Hematopoietic multipotent progenitor cell treated with erythropoietin and hydrocortisone succinate and interleukin-3 and kit ligand, for 6 days (in vitro differentiated cells): ENCODE measurements around the gene ACSS3.
"Not testable (repeated sequence)": the region's sequence is repeated elsewhere in the genome, so short reads cannot be mapped to it uniquely, and the experiment has no call there.

Experiments
- DNase-seq: peaks from one replicate; pipeline ENCODE4 v3.0.0-alpha.2; 2015

The ACSS3 gene

DNA sequence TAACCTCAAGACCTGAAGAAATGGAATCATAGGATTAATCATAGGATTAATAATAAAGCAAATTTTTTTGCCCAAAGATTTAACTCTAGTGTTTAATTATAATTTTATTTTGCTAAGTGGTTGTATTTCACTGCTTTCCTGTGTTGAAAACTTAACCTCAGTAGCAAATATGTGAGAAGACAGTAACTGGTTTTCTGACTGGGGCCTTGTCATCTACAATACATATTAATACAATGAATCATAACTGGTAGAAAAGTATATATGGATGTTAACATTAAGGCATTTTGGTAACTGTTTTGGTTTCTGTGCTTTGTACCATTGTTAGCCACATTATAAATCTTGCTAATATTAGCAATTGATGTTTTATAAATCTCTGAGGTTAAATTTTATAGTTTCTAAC lies 92.2 kb downstream of the ACSS3 start:
- no peak for DNase-seq

DNA sequence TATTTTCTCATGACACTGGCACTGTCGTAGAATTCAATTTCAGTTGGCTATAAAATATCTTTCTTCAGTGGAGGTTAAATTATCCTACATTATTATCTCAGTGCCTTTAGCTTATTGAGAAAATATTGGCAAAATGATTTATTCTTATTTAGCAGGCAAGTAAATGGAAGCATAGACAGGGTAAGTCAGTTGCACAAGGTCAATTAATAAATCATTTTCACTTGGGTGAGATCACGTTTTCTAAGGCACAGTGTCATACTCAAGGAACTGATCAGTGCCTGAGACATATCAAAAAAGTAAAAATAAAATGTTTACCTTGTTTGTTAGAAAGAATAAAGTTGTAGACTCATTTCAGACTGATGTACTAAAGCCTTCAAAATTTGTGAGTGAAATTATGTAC lies 95.0 kb downstream of the ACSS3 start:
- DNase-seq = no peak

DNA sequence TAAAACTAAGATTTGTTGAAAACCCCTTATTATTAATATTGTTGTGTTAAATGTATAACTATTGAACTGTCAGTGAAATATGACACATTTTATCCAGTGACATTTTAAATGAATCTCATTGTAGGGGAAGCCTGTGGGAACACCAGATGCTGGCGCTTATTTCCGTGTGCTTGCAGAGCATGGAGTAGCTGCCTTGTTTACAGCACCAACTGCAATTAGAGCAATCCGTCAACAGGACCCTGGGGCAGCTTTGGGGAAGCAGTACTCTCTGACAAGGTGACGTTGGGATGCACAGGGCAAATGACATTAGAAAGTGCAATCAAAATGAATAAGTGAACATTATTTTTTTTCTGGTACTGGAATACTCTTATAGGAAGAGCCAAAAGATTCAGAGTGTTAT lies 96.8 kb downstream of the ACSS3 start:
- DNase-seq = no peak

DNA sequence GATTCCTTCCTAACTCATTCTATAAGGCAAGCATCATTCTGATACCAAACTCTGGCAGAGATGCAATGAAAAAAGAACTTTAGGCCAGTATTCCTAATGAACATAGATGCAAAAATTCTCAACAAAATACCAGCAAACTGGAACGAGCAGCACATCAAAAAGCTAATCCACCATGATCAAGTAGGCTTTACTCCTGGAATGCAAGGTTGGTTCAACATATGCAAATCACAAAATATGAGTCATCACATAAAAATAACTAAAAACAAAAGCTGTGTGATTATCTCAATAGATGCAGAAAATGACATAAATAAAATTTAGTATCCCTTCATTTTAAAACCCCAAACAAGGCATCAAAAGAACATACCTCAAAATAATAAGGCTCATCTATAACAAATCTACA lies 98.9 kb downstream of the ACSS3 start:
- DNase-seq = no peak

DNA sequence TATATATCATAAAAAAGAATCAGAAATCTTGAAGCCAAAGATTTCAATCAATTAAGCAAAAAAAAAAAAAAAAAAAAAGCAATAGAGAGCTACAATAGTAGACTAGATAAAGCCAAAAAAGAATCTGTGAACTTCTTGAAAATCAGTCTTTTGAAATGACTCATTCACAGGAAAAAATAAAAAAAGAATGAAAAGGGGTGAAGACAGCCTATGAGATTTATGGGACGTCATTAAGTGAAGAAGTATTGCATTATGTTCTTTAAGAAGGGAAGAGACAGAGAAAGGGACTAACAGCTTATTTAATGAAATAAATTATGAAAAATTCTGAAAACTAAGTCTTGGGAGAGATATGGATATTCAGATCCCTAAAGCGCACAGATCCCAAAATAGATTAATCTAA lies 103.8 kb downstream of the ACSS3 start:
- DNase-seq = no peak

DNA sequence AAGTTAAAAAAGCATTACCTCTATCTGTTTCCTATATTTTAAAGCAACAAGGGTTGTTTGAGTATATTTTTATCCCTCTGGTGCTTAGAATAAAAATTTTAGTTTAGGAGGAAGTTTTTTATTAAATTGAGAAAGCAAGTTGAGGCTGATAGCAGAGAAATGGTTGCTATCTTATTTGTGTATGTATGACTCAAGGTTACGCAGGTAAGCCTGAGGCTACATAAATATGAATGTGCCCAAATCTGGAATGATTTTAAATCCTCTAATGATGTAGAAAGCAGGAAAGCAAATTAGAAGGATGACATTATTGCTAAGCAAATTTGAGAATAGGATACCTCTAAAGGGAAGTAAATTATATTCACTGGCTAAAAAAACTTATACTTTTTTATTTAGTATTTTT lies 109.8 kb downstream of the ACSS3 start:
- no peak for DNase-seq

DNA sequence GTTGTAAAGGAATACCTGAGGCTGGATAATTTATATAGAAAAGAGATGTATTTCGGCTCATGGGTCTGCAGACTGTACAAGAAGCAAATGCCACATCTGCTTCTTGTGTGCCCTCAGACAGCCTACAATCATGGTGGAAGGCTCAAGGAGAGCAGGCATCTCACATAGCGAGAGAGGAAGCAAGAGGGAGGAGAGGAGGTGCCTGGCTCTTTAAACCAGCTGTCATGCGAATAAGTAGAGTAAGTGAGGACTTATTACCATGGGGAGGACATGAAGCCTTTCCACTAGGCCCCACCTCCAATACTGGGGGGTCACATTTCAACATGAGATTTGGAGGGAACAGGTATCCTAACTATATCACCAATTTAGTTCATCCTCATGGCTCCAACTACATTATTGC lies 118.7 kb downstream of the ACSS3 start:
- no peak for DNase-seq

DNA sequence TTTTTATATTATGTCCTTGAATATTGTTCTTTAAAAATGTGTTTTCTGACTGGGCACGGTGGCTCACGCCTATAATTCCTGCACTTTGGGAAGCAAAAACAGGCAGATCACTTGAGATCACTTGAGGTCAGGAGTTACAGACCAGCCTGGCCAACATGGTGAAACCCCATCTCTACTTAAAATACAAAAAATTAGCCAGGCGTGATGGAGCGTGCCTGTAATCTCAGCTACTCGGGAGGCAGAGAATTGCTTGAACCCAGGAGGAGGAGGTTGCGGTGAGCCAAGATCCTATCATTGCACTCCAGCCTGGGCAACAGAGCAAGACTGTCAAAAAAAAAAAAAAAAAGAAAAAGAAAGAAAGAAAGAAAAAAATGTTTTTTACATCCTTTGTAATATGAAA lies 122.7 kb downstream of the ACSS3 start:
- not testable (repeated sequence) for DNase-seq

DNA sequence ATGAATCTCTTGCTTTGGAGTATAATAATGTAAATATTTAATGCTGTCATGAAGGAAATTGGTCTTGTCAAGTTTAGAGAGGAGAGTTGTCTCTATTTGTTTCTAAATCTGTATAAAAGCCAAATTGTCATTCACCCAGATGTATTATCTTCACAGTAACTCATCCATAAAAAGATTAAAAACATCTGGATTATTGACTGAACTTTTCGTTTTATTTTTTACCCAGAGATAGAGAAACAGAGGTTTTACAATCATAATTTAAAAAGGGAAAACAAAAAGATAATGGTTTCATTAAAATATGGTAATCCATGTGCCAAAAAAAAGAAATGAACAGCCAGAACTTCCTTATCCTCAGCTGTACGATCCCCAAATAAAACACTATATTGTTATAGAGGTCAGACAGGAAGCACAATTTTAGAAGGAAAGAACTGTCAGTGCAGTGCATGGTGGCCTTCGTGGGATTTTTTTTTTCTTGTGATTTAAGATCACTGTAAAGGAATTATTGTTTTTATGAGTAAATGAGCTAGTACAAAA lies 125.9 kb downstream of the ACSS3 start:
- DNase-seq = no peak

DNA sequence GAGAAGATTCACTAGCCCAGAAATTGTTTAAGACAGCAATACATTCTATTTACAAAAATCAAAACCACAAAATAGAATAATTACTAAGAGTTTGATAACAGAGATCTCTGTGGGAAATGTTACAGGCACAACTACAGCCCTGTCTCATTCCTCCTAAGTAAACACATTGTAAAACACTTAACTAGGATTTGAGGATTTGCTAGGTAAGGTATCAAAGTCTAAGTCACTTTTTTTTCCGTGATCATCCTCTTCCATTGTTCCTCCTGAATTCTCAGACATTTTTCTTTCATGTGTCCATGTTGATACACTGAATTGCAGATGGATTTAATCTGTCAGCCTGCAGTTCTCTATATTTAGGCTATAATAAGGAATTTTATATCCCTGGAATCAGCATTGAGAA lies 127.5 kb downstream of the ACSS3 start:
- DNase-seq = no peak

DNA sequence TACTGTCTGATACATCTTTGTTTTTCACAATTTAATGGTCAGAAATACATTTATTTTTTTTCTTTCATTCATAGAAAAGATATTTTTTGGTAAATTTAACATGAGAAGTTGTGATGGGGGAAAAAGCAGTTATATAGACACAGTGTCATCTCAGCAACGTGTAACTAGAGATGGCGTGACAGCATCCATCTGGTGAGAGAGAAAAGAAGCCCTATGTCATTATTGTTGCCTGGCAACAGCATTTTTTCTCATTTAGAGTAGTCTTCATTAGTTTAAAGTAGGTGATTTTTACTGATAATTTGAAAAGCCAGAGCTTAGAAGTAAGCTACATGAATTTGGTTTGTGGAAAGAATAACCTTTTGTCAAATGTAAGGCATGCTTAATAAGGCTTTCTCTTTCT lies 128.6 kb downstream of the ACSS3 start:
- no peak for DNase-seq

DNA sequence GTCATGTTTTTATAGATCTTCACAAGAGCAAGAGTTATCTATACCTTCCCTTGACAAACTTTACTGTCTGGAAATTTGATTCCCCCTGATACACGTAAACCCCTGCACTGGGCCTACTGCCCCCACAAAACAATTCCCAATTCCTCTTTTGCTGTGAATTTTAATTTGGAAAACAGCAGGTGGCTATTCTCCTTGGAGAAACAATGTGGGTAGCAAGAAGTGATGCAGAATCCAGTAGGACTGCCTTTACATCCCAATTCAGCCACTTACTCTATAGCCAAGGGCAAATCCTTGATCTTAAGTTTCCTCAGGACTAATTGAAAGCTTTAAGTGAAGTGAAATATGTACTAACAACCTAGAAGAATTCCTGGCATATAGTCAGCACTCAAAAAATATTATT lies 129.3 kb downstream of the ACSS3 start:
- DNase-seq = no peak

DNA sequence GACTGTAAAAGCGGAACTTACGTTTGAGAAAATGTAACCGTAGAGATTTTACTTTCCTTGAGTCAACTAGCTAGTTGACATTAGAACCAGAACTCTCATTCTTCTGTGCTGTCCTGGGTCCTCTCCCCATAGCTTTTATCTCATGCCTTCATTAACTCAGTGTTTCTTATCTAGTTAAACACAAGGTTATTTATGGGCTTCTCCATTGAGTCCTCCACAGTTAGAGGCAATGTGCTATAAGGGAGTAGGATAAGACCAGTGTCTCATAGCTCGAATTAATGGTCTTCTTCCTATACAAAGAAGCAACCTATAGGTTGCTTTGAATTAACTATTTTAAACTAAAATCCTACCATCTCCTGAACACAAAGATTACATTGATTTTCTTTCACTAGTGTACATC lies 129.8 kb downstream of the ACSS3 start:
- DNase-seq = peak; percentile 1

DNA sequence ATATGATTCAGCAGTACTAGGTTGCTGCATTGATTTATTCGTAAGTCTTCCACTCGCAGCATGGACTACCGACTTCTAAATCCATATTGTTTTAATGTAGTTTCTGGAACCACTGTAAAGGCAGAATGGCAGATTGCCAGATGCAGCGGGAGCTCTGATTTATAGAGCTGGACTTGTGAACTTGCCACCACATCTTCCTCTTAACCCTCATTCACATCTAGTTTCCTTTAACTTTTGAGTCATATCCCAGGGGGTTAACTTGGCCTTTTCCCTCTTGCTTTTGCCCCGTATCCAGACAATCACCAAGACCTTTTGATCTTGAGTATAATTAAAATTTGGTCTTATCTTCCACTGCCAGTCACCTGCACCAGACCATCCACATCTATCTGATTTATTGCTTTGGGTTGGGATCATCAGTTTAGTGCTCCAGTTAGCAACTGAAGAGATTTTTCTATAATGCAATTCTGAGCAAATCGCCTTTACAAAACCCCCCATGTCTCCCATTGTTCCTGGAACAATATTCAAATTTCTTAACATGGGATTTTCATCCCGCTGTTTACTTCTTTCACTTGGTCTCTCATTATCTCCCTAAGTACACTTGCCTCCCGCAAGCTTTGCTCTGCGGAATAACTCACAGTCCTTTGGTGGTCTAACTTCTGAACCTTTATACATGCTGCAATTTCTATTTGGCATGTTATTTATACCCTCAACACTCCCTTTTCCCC lies 130.5 kb downstream of the ACSS3 start:
- DNase-seq = no peak

DNA sequence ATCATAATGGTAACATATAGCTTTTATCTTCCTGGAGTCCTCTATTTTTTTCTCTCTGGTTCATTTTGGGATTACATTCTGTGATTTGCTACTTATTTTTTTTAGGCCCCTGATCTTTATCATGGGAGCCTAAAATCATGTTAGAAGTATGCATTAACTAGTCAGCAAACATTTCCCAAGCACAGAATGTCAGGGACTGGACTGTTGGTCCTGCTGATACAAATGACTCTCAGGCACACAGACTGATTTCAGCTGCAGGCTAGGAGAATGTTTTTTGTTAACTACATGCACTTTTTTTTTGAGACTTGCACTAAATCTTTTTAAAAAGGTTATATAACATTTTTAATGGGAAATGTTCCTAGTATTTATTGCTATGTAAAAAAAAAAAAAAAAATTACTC lies 131.1 kb downstream of the ACSS3 start:
- no peak for DNase-seq

DNA sequence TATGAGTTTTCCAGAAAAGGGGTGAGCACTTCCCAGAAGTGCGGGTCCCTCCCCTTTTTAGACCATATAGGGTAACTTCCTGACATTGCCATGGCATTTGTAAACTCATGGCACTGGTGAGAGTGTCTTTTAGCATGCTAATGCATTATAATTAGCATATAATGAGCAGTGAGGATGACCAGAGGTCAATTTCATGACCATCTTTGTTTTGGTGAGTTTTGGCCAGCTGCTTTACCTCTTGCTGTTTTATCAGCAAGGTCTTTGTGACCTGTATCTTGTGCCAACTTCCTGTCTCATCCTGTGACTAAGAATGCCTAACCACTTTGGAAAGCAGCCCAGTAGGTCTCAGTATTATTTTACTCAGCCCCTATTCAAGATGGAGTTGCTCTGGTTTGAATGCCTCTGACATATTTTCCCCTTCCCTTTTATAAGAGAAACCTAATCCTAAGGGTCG lies 131.9 kb downstream of the ACSS3 start:
- DNase-seq = not testable (repeated sequence)

DNA sequence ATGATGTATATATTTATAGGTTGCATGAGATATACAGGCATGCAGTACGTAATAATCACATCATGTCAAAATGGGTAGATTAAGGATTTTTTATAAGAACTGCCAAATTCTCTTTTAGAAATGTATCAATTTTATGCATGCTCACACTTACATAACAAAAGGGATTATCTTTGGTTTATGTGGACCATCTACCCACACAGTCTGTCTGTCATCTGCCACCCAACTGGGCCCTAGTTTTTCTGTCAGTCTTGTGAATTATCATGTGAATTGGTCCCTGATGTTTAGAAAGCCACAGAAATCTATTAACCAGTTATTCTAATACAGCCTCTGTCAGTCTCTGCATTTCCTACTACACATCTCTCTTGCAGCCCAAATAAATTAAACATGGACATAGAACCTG lies 133.4 kb downstream of the ACSS3 start:
- DNase-seq = no peak

DNA sequence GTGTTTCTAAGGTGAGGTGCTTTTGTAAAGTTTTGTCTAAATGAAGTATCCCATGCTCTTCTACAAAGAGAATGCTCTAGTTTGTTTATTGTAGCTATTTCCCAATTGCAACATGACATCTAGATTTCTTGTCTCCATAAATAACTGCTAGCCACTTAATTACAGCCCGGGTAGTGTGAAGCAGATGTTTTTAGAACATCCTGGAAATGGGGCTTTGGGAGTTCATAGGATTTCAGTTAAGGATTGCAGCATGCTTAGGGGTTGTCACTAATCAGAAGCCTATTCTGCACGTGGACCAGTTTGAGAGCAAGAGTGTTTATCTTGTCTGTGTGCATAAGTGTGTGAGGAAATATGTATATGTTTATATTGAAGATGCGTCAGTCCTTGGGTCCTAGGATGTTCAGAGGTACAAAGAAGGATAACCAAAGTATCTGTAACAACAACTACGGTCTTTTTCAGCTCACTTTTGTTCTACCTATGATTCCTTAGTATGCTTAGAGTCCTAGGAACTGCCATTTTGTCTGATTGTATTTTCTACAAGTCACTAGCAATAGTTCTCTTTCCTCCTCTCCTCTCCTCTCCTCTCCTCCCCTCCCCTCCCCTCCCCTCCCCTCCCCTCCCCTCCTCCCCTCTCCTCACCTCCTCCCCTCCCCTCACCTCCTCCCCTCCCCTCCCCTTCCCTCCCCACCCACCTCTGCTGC lies 135.3 kb downstream of the ACSS3 start:
- DNase-seq = no peak

DNA sequence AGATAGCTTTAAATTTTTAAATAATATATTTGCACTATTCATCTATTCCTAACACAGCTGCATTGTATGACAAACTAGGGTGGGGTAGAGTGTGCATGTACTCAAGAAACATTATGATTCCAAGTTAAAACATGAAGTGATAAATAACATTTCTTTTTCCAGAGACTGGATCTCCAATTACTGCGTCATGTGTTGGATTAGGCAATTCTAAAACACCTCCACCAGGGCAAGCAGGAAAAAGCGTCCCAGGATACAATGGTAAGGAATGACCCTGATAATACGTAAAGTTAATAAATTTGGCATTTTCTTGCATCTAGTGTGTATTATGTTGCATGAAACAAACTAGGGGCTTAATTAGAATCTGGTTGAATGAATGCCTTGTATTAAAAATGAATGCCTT lies 138.9 kb downstream of the ACSS3 start:
- no peak for DNase-seq

DNA sequence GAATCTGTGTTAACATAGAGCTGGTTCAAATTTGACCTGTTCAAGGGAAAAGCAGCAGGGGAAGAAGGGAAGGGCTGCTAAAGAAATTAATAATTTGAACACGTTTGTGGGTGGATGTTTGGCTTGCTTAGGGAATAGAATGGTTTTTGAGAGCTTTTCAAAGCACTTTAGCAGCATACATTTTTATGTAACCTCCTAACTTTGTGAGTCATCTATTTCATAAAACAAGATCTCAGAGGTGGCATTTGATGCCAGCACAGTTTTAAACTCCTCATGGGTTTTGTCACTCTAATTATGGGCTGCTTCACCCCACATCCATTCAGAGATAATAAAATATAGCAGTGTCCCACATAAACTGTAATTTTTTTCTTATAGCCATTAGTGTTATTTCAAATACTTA lies 143.8 kb downstream of the ACSS3 start:
- DNase-seq = no peak

DNA sequence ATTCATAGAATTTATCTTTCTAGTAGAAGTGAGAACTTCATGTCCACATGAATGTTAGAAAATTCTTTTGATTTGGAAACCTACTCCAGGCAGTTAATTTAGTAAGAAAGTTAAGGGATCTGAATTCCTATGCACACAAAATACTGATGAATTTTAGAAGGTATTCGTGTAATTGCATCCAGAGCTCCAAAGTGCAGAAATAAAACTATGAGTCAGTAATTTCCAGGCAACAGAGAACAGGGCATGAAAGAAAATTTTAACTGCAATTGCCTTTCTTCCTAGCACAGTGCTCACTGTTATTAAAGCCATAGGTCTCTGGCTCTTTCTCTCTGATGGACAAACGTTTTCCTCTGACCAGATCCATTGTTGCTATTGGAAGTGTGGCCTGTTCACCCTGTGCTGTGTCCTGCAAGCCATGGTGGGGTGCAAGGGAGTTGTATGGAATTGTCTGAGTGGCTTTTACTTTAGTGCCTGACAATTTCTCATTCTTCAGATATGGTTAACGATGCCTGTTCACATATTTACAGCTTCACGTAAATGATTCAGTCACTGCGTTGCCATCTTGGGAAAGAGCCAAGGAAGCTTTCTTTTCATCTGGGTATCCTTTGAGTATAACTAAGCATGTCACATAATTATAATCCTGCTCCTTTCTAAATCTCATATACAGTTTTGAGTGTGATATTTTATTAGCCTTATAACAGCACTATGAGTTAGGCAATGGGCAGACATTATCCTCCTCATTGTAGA lies 145.1 kb downstream of the ACSS3 start:
- DNase-seq = no peak

DNA sequence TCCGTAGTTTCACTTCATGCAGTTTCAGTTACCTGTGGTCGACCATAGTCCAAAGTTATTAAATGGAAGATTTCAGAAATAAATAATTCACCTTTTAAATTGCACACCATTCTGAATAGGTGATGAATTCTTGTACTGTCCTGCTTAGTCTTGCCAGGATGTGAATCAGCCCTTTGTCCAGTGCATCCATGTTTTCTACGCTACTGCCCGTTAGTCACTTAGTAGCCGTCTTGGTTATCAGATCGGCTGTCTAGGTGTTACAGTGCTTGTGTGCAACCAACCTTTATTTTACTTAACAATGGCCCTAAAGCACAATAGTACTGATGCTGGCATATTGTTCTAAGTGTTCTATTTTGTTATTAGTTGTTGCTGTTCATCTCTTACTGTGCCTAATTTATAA lies 146.7 kb downstream of the ACSS3 start:
- DNase-seq = no peak

DNA sequence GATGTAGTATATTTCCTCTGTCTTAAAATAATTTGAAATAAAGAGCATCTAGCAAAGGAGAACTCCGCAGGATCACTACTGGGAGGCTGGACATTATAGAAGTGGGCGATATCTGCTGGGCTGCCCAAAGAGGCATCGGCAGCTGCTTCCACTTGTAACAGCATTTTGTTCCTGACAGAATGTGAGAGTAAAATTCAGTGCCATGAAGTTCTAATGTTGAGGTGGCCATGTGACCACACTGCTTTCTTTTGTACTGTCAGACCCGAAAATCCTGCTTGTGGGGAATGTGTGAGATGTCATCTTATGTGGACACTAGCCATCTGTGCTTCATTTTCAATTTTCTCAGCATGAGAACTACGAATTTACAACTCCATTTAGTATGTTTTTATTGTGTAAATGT lies 151.9 kb downstream of the ACSS3 start:
- DNase-seq = no peak
